Activated CD4-positive, CD25-positive, alpha-beta regulatory T cell treated with anti-CD3 and anti-CD28 coated beads, Interleukin-2, amount 50 U/mL, for 72 hours (primary cell): ENCODE measurements around the gene GCLM.
A peak's percentile ranks its signal among the peaks of the same experiment; 100 is the strongest.
"Not testable (repeated sequence)": the region's sequence is repeated elsewhere in the genome, so short reads cannot be mapped to it uniquely, and the experiment has no call there.

Source experiments
- DNase-seq: peaks from one replicate; pipeline ENCODE4 v3.0.0; 2021

Gene GCLM, protein sequence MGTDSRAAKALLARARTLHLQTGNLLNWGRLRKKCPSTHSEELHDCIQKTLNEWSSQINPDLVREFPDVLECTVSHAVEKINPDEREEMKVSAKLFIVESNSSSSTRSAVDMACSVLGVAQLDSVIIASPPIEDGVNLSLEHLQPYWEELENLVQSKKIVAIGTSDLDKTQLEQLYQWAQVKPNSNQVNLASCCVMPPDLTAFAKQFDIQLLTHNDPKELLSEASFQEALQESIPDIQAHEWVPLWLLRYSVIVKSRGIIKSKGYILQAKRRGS

DNA sequence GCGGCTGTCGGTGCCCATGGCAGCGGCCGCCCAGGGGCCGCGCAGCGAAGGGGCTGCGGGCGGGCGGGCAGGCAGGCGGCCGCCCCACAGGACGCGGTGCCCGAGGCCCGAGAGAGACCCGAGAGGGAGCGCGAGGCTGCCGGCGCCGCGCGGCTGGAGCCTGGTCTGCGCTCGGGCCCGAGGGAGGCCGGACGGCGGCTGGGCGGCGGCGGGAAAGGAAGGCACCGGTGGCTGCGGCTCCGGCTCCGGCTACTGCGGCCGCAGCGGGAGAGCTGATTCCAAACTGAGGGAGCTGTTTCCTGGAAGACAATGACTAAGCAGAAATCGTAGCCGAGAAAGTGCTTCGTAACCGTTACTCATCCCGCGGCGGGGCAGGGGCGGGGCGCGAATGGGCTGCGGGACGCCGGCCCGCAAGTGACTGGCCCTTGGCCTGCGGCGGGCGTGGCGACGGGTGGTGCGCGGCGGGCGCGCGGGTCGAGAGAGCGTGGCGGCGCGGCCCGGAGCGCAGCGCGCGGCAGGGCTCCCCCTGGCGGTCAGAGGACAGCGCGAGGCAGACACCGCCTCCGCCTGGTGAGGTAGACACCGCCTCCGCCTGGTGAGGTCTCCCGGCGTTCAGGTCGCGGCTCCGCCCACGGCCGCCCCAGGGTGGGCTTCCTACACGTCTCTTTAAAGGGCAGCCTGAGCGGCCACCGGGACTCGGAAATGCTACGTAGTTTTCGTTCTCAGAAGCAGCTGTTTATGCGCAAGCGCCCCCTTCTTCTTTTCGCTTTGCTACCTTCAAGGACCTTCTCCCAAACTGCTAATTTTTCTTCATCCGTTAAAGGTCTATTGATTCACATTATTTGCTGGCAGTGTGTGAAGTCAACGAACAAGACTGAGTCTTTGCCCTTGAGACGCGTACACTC is at the start of gene GCLM:
GCLM (minus strand) TSS at position 285 of the 905 bp plus-strand sequence; CDS start at position 18, 267 bp downstream.
- peak; percentile 96 for DNase-seq

DNA sequence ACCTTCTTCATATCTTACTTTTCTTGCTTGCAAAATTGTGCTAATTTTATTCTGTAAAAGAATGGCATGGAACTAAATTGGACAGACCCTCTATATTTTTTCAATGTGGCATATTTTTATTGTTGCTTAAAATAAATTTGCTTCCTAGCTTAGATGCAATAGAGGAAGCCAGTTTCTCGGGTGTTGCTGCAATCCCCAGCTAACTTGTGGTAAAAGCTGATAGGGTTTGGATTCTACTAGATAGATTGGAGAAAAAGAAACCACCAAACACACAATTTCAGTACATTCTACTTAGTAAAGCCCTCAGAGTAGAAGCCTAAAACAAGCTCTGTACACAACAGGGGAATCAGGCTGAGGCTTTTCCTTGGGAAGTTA is 49.5 kb upstream of the GCLM start:
- DNase-seq = no peak

DNA sequence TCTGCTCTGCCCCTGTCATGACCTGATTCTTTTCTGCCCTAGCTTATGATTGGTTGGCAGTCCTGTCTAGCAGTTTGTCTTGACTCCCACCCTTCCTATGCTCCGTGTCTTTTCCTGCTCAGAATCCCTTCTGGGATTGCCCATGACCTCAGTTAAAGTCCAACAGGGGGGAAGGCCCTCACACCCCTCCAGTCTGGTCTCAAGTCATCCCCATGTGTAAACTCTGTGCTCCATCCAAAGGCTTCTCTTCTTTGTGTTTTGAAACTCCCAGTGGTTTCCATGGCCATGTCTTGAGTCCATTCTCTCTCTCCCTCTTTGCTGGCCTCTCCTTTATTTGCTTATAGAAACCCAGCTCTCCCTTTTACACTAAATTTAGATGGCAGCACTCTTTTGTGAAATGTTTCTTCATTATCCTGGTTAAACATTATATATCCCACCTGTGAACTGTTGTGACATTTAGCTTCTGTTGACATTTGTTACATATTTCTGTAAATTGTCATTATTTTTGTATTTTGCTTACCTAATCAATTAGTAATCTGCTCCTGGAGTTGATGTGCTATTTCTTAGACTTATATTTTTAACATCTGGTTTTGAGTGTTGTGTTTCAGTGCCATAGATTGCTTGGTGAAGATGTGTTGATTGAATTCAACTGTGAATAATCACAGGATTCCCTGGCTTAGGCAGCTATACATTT is 48.9 kb upstream of the GCLM start:
- DNase-seq = no peak

DNA sequence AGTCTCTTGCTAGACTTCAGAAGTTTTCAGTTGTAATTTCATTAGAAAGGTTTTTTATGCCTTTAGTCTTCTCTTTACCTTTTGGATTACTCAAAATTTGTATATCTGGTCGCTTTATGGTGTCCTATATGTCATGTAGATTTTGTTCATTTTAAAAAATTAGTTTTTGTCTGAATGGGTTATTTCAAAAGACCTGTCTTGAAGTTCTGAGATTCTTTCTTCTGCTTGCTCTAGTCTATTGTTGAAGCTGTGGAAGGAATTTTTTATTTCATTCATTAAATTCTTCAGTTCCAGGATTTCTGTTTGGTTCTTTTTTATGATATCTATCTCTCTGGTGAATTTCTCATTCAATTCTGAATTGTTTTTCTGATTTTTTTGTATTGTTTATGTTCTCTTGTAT is 46.5 kb upstream of the GCLM start:
- DNase-seq = no peak

DNA sequence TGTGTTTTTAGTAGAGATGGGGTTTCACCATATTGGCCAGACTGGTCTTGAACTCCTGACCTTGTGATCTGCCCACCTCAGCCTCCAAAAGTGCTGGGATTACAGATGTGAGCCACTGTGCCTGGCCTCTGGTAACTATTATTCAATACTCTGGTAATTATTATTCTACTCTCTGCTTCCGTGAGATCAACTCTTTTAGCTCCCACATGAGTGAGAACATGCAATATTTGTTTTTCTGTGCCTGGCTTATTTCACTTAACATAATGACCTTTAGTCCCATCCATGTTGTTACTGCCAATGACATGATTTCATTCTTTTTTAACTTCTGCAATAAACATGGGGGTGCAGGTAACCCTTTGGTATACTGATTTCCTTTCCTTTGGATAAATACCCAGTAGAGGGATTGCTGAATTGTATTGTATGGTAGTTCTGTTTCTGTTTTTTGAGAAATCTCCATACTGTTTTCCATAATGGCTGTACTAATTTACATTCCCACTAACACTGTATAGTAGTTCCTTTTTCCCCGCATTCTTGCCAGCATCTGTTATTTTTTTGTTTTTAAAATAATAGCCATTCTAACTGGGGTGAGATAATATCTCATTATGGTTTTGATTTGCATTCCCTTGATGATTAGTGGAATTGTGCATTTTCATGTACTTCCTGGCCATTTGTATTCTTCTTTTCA is 37.9 kb upstream of the GCLM start:
- DNase-seq = not testable (repeated sequence)

DNA sequence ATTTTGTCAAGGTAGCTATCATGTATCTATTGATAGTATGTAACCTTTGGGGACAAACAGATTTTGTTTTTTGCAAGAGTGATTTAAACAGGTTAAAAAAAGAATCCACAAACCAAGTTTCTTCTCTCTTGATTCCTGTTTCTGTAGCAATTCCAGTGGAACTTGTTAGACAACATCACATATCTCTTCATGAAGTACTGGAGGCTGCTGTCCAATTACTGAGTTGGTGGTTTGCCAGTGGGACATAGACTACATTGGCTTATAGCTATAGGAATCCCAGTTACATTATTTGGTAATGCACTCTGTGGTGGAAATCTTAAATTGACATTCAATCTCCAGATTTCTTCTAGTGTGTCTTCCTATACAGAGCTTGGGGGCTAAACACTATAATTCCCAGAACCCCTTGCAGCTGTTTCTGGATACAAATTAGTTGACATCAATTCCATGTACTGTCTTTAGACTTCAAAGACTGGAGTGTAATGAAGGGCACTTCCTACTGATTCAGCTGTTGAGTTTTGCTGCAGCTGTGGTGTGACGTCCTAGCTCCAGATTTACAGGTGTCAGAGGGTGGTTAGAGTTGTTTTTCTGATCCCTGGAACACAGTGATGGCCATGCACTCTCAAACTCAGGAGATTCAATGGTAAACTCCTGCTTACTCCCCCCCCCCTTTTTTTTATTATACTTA is 29.4 kb upstream of the GCLM start:
- DNase-seq = no peak

- no peak for DNase-seq
Measured at GRCh38 chr1:93937997-93938396, 28.8 kb upstream of the GCLM start.

DNA sequence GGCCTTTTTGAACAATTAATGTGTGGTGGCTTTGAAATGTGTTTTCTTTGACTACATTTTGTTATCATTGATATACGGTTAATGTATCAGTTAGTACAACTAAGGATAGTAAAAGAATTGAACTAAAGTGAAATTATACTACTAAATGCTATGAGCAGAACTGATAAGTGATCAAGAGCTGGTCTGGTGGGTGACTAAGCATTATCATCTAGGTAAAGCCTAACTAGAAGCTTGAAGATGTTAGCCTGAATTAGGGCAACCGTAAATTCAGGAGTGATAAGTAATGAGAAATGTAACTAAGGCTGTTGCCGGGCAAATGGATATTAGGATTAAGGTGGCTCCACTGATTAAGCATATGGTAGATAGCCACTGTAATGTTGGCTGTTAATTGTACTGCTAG is 16.0 kb upstream of the GCLM start:
- no peak for DNase-seq

- DNase-seq = no peak
Measured at GRCh38 chr1:93919780-93920179, 10.6 kb upstream of the GCLM start.

- no peak for DNase-seq
Measured at GRCh38 chr1:93917302-93917701, 8.1 kb upstream of the GCLM start.

DNA sequence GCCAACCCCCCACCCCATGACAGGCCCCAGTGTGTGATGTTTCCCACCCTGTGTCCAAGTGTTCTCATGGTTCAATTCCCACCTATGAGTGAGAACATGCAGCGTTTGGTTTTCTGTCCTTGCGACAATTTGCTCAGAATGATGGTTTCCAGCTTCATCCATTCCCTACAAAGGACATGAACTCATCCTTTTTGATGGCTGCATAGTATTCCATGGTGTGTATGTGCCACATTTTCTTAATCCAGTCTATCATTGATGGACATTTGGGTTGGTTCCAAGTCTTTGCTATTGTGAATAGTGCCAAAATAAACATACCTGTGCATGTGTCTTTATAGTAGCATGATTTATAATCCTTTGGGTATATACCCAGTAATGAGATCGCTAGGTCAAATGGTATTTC is 1.6 kb upstream of the GCLM start:
- not testable (repeated sequence) for DNase-seq

DNA sequence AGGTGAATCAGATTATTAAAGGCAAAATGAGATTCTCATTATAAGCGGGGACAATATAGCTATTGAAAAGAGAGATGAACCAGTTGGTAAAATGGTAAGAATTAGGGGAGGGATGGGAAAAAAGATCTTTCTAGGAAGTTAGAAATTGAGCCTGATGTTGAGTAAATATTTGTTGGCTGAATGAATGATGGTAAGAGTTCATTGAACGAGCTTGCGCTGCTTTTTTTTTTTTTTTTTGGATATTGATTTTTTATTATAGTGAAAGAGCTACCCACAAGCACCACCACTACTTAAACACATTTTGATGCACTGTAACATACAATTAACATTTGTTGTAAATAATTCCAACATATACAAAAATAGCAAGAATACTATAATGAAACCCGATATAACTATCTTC is 1.1 kb upstream of the GCLM start:
- no peak for DNase-seq

DNA sequence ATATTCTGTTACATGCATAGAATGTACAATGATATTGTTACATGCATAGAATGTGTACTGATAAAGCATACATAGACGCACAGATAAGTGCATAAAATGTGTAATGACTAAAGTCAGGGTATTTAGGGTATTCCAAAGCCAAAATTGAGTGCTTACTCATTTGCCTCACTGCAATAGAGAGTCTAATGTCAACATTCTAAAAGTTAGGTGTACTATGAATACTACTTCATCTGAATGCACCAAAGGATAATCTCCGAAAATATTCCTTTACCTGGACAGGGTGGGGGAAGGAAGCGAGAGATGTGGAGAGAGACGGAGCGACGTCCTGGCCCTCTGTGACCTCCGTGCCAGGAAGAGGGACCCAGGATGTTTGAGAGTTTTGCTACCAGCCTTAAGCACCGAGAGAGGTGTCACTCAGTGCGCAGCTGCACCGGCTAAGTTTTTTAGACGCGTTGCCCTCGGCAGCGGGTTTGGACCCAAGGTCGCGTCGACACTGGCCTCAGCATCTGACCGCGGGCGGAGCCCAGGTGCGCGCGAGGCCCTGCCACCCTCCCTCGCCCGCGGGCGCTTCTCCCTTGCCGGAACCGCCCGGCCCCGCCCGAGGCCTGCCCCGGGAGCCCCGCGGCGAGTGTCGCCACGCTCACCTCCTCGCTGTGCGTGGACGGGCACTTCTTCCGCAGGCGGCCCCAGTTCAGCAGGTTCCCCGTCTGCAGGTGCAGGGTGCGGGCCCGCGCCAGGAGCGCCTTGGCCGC is 660 bp downstream of the GCLM start:
- DNase-seq = peak; percentile 70

DNA sequence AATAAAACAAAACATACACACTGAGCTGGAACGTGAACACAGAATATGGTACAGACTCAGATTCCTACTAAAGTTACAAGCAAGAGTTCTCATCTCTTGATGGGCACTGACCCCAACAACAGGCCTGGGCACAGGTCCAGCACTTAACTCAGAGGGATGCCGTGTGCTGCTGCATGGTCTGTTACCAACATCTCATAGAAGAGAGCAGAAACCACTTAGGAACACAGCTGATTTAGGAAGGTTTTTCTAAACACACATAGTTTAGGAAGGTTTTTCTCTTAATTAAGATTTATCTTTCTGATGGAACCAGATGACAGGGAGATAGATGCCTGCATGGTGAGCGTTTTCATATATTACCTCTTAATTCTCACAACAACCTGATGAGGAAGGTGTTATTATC is 1.5 kb downstream of the GCLM start:
- DNase-seq = no peak

GRCh38 chr1:93906480-93906879 is 2.8 kb downstream of the GCLM start:
- DNase-seq = no peak

DNA sequence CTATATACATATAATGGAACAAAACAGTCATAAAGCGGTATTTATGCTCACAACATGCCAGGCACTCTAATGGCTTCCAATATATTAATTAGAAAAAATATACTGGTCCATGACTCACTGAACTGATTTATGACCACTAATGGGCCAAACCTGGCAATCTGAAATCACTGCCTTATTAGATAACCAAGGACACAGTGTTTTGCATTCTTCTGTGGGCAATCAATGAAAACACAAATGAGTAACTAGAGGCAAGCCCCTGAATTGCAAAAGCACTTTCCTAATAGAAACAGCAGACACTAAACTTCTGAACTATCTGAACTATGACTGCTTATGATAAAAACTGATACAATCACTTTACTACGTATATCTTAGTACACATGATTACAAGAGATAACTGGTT is 3.5 kb downstream of the GCLM start:
- no peak for DNase-seq

DNA sequence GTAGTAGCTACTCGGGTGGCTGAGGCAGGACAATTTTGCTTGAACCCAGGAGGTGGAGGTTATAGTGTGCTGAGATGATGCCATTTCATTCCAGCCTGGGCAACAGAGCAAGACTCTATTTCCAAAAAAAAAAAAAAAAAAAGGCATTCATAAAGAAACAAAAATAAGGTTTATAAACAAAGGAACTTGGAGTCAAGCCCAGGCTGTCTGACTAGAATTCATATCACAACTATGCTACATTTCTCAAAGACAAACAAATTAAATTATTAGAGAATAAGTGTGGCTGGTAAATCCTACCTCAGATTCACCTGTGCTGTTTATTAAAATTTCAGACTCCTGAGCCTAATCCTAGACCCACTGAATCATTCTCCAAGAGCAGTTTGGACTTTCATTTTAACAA is 4.2 kb downstream of the GCLM start:
- no peak for DNase-seq

DNA sequence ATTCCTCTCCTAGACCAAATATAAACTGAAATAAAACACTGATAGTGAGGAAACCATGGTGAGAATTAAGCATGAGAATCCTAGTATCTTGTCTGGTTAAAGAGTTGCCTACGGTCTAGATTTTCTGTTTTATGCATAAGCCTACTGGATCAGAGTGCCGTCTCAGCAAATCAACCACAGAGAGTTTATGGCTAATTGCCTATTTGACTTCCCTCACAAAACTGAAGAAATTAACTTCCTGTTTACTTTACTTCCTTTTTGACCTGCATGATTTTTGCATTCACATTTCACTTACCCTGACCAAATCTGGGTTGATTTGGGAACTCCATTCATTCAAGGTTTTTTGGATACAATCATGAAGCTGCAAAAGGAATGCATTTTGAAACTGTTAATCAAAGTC is 5.0 kb downstream of the GCLM start:
- DNase-seq = no peak

DNA sequence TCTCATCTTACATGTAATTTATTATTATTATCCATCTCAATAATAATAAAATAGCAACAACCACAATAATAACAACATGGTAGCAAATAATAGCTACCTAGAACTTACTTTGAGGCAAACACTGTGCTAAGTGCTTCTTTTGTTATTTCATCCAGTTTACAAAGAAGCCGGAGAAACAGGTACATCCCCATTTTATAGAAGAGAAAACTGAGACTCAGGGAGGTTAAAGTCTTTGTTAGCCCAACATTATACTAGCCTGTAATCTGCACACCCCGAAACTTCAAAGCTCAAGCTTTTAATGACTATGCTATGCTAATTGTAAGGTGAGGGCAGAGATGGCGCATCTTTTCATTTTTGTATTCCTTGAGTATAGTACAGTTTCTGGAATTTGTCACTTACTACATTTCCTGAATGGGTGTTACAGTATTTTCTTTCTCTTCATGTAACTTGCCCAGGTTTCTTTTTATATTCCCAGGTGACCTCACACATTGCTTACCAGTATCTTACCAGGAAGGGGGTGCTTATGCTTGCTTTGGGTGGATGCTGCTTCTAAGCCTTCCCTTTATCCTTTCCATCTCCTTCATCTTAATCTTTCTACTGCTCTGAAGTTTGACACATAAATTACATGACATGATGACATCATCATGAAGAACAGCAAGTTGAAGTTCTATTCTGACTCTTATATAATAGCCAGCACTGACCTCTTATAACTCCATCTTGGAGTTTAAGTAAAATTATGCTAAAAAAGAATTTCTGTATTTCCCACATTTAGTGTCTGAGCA is 8.3 kb downstream of the GCLM start:
- DNase-seq = no peak

- DNase-seq = no peak
Measured at GRCh38 chr1:93899543-93900207, 9.6 kb downstream of the GCLM start.
